GM12878 (cell line): ENCODE measurements around the gene AGMAT.

Experiments used
- EP300 ChIP-seq, 2 experiments: fragments of 150-350 bp in 1 of 2; IDR thresholded peaks; 2 replicates each; pipeline ENCODE4 v1.6.1; 2011 to 2012; ENCODE audit warnings: low read depth in 2 of 2, low read length in 2 of 2, borderline replicate concordance in 1 of 2, improper control_type of control experiment in 1 of 2, inconsistent platforms in 1 of 2; ENCODE audit not compliant: control insufficient read depth in 1 of 2
- MEF2A ChIP-seq: IDR thresholded peaks from 2 replicates; pipeline ENCODE4 v1.6.1; 2011; ENCODE audit warnings: low read depth, mild to moderate bottlenecking, low read length, moderate library complexity; ENCODE audit not compliant: insufficient read depth
- POLR2AphosphoS5 ChIP-seq: IDR thresholded peaks from 2 replicates; pipeline ENCODE4 v1.6.1; 2011; ENCODE audit warnings: mild to moderate bottlenecking, low read length, inconsistent platforms
- TF ChIP-seq, protein P1 (sequence below): IDR thresholded peaks from 2 replicates; pipeline ENCODE4 v1.6.1; 2012; ENCODE audit warnings: low read depth, low read length, improper control_type of control experiment

- TF ChIP-seq MEF2A (no peak), POLR2AphosphoS5 (no peak), EP300 (IDR thresholded peaks at IDR 0.05; ENCODE audit: borderline replicate concordance in 1 of 2, control insufficient read depth in 1 of 2, low read depth in 2 of 2, low read length in 2 of 2) (no peak)
- TF ChIP-seq, protein P1, sequence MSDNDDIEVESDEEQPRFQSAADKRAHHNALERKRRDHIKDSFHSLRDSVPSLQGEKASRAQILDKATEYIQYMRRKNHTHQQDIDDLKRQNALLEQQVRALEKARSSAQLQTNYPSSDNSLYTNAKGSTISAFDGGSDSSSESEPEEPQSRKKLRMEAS = no peak
Measured at GRCh38 chr1:15538771-15539170, 46.1 kb downstream of the AGMAT start.
